Stomach (tissue), 9 donors: ENCODE data around the gene ELOVL1. TPM values are rescaled to one million over a fixed set of nuclear protein-coding genes. Genes with fewer than 3 reads are reported as not detected.
A peak's percentile ranks its signal among the peaks of the same experiment; 100 is the strongest.

Experiments
- DNase-seq, 2 donors: peaks; one replicate each; pipeline versions ENCODE4 v3.0.0 to v3.0.0-alpha.2; 2013 to 2019
- H3K27ac ChIP-seq, 5 donors: fragments of 200-600 bp in 4 of 5; sonication (generic) in 4 of 5; one replicate each; pipeline ENCODE4 v1.5.1; 2013 to 2019; ENCODE audit warnings: mild to moderate bottlenecking in 1 of 5, moderate library complexity in 1 of 5
- H3K27me3 ChIP-seq, 3 donors: fragments of 200-600 bp; sonication (generic); one replicate each; pipeline ENCODE4 v1.5.1; 2017 to 2019; ENCODE audit warnings: mixed run types in 1 of 3
- H3K36me3 ChIP-seq, 4 donors: fragments of 200-600 bp; sonication (generic); 1 replicate in 3 of 4; 2 replicates in 1 of 4; pipeline ENCODE4 v1.5.1; 2016 to 2019
- H3K4me1 ChIP-seq, 4 donors: fragments of 200-600 bp; sonication (generic); one replicate each; pipeline ENCODE4 v1.5.1; 2016 to 2019
- H3K4me3 ChIP-seq, 4 donors: fragments of 200-600 bp; sonication (generic) in 3 of 4; one replicate each; pipeline ENCODE4 v1.5.1; 2016 to 2019; ENCODE audit warnings: mild to moderate bottlenecking in 1 of 4
- H3K9me3 ChIP-seq, 4 donors: fragments of 200-600 bp; sonication (generic); one replicate each; pipeline ENCODE4 v1.5.1; 2016 to 2019
- CTCF ChIP-seq, 7 experiments: fragments of 450-650 bp in 4 of 7; fragments of 200-600 bp in 3 of 7; sonication (generic) in 3 of 7; IDR thresholded peaks; one replicate each; pipeline ENCODE4 v1.5.1; 2016 to 2019; ENCODE audit warnings: antibody characterized with exemption in 7 of 7, control low read depth in 2 of 7, mild to moderate bottlenecking in 1 of 7
- EP300 ChIP-seq: sonication (generic); formaldehyde crosslinking; IDR thresholded peaks from one replicate; pipeline ENCODE4 v1.6.1; 2017; ENCODE audit warnings: antibody characterized with exemption
- POLR2A ChIP-seq, 4 donors: fragments of 450-650 bp; IDR thresholded peaks; one replicate each; pipeline ENCODE4 v1.6.1; 2016; ENCODE audit warnings: antibody characterized with exemption in 4 of 4, control low read depth in 2 of 4, mild to moderate bottlenecking in 1 of 4, moderate library complexity in 1 of 4
- POLR2AphosphoS5 ChIP-seq, 3 donors: sonication (generic); formaldehyde crosslinking; IDR thresholded peaks; one replicate each; pipeline ENCODE4 v1.6.1; 2016; ENCODE audit warnings: antibody characterized with exemption in 3 of 3
- WGBS, 5 donors: extraction: QIAGEN DNeasy Blood & Tissue Kit in 3 of 5; methylation state at CpG; one replicate each; pipeline versions ENCODE4 v1.1.5 to v1.1.7; 2013 to 2018; 5-methylcytosine and 5-hydroxymethylcytosine counted together
- intact Hi-C: fragments of 100-400 bp; cut with DNase I; formaldehyde crosslinking; loops from one replicate; pipeline ENCODE4 v1.15.1; 2023; ENCODE audit warnings: low total_unique reads
- polyA plus RNA-seq, 3 donors: library from polyadenylated mRNA; stranded (reverse); fragments of 200-250 nt; gene quantifications; one replicate each; pipeline ENCODE4 v1.2.3, GENCODE V29; 2013
- total RNA-seq, 5 donors: library from RNA; depleted of rRNA; stranded (reverse); fragments of >200 nt; gene quantifications; one replicate each; pipeline versions ENCODE4 v1.1.0 to v1.2.3, GENCODE V29; 2014 to 2016
- donor health status: healthy with polysubstance abuse.
- donor health status: Bipolar disorder and iron deficiency.
- donor health status: healthy.

Gene ELOVL1
- total and polyA plus RNA-seq, 8 donors: 7.6 to 109 (median 55.7) TPM

- Histone ChIP-seq H3K36me3 (no peaks in the 10 kb centered on the region), H3K27ac (no peak overlapping the region), H3K27me3 (no peaks in the 10 kb centered on the region), H3K4me3 (no peak overlapping the region), H3K4me1 (no peaks in the 10 kb centered on the region), H3K9me3 (no peaks in the 10 kb centered on the region)
- TF ChIP-seq POLR2AphosphoS5 (IDR thresholded peaks at IDR 0.05) (no peak), EP300 (no peak), POLR2A (IDR thresholded peaks at IDR 0.05) (no peak), CTCF (IDR thresholded peaks at IDR 0.05) (no peak)
- DNase-seq: no peak
- 75 to 90% (median 82%) methylated on average over 5 of the region's 5 CpGs for WGBS, 5 donors
- intact Hi-C loops: no loop called here
Observed at GRCh38 chr1:43338001-43338400, 29.8 kb downstream of the ELOVL1 start.

- Histone ChIP-seq H3K4me3 (no peak within 1 kb of the TSS), H3K36me3 (no peaks in the 10 kb centered on the region), H3K27me3 (no peaks in the 10 kb centered on the region), H3K27ac (no peak within 1 kb of the TSS), H3K9me3 (no peaks in the 10 kb centered on the region), H3K4me1 (no peaks in the 10 kb centered on the region)
- no peak for DNase-seq
- TF ChIP-seq CTCF (IDR thresholded peaks at IDR 0.05): no peak
- no peak for TF ChIP-seq POLR2AphosphoS5 (IDR thresholded peaks at IDR 0.05)
- no peak for TF ChIP-seq POLR2A (IDR thresholded peaks at IDR 0.05)
- TF ChIP-seq EP300: no peak
- intact Hi-C loops: no loop called here
- WGBS, 5 donors: 62 to 88% (median 82%) methylated on average over 2 to 3 of the region's 3 CpGs
Observed at GRCh38 chr1:43337588-43337987, 30.2 kb downstream of the ELOVL1 start, which contains the start of gene MPL. Gene MPL (plus strand): TSS chr1:43337818. CDS start chr1:43337849, 31 bp downstream.

- DNase-seq: no peak
- intact Hi-C loops: no loop called here
- H3K27ac ChIP-seq: no peak overlapping the region
- WGBS, 5 donors: 70 to 76% (median 72%) methylated on average over 7 of the region's 7 CpGs
- no peak overlapping the region for H3K4me3 ChIP-seq
- H3K4me1 ChIP-seq: peaks cover 0 to 9% (median 3%) of the 10 kb centered on the region in 4 donors
- TF ChIP-seq POLR2A (IDR thresholded peaks at IDR 0.05) (no peak), CTCF (IDR thresholded peaks at IDR 0.05) (peak in 1 of 7 experiments; percentile 13)
- no peaks in the 10 kb centered on the region for H3K9me3 ChIP-seq
- H3K36me3 ChIP-seq: no peaks in the 10 kb centered on the region
- no peaks in the 10 kb centered on the region for H3K27me3 ChIP-seq
Observed at GRCh38 chr1:43334453-43335205, 33.2 kb downstream of the ELOVL1 start.

GRCh38 chr1:43331688-43332087 is 36.1 kb downstream of the ELOVL1 start:
- TF ChIP-seq POLR2AphosphoS5 (IDR thresholded peaks at IDR 0.05): no peak
- no peak for TF ChIP-seq POLR2A (IDR thresholded peaks at IDR 0.05)
- no peak for TF ChIP-seq CTCF (IDR thresholded peaks at IDR 0.05)
- no peak for TF ChIP-seq EP300
- Histone ChIP-seq H3K4me3 (no peak overlapping the region), H3K27me3 (no peaks in the 10 kb centered on the region), H3K36me3 (no peaks in the 10 kb centered on the region), H3K9me3 (peaks cover 0 to 6% (median 2%) of the 10 kb centered on the region in 4 donors), H3K27ac (no peak overlapping the region), H3K4me1 (peaks cover 0 to 11% (median 3%) of the 10 kb centered on the region in 4 donors)
- no peak for DNase-seq
- intact Hi-C loops: no loop called here
- whole genome bisulfite sequencing, 5 donors: 89 to 98% (median 94%) methylated on average over 5 of the region's 5 CpGs
